Panc1 (cell line): ENCODE results near the gene VTI1A. TPM values are rescaled to one million over a fixed set of nuclear protein-coding genes. Genes with fewer than 3 reads are reported as not detected.

Experiments used
- ATAC-seq: fragments of 200-7000 bp; cut with Tn5 transposase; 2 replicates; pipeline ENCODE4 v1.9.1; 2020; ENCODE audit warnings: mild to moderate bottlenecking, moderate library complexity
- BruUV-seq: library from RNA; stranded (reverse); fragments of 400-500 nt; replicated peaks from 2 replicates; lab custom pipeline; 2021; lab: Mats Ljungman, UMichigan
- CTCF ChIA-PET: fragments of 300-600 bp; sonication (Branson Sonifier 250); formaldehyde crosslinking; loops from one replicate; lab custom pipeline; 2022; ENCODE audit warnings: antibody characterized with exemption; lab: Charles Lee
- POLR2A ChIA-PET: fragments of 300-600 bp; sonication (Branson Sonifier 250); formaldehyde crosslinking; loops from one replicate; lab custom pipeline; 2022; ENCODE audit warnings: antibody characterized with exemption; lab: Charles Lee
- DNase-seq: peaks from one replicate; pipeline ENCODE4 v3.0.0-alpha.2; 2010; ENCODE audit warnings: low read depth, low spot score
- H3K27ac ChIP-seq: 2 replicates; pipeline ENCODE4 v1.5.1; 2011; ENCODE audit warnings: mild to moderate bottlenecking, low read length, inconsistent platforms
- H3K27me3 ChIP-seq: fragments of 200-500 bp; sonication (Bioruptor generic); 2 replicates; pipeline ENCODE4 v1.6.0; 2014; ENCODE audit warnings: low read length, inconsistent platforms; ENCODE audit not compliant: control insufficient read depth, insufficient read depth
- H3K36me3 ChIP-seq: fragments of 200-500 bp; sonication (Bioruptor generic); 2 replicates; pipeline ENCODE4 v1.5.1; 2014; ENCODE audit warnings: inconsistent platforms, mild to moderate bottlenecking, low read length, moderate library complexity; ENCODE audit not compliant: control insufficient read depth, insufficient read depth
- H3K4me1 ChIP-seq: 2 replicates; pipeline ENCODE4 v1.5.1; 2011; ENCODE audit warnings: inconsistent platforms, mild to moderate bottlenecking, low read length, moderate library complexity; ENCODE audit not compliant: control insufficient read depth, insufficient read depth
- H3K4me3 ChIP-seq, 2 experiments: 2 replicates each; pipeline ENCODE4 v1.5.1; 2011 to 2012; ENCODE audit warnings: low read depth in 2 of 2, low read length in 2 of 2, mild to moderate bottlenecking in 2 of 2, inconsistent platforms in 1 of 2, moderate library complexity in 1 of 2
- H3K9me3 ChIP-seq: fragments of 200-500 bp; sonication (Bioruptor generic); 2 replicates; pipeline ENCODE4 v1.5.1; 2014; ENCODE audit warnings: low read depth, mild to moderate bottlenecking, inconsistent platforms, low read length, moderate library complexity; ENCODE audit not compliant: control insufficient read depth, insufficient read depth
- POLR2AphosphoS5 ChIP-seq: IDR thresholded peaks from 2 replicates; pipeline ENCODE4 v1.6.1; 2012; ENCODE audit warnings: mild to moderate bottlenecking, low read depth, low read length, moderate library complexity
- SIN3A ChIP-seq: IDR thresholded peaks from 2 replicates; pipeline ENCODE4 v1.6.1; 2012; ENCODE audit warnings: low read depth, mild to moderate bottlenecking, low read length, moderate library complexity, borderline replicate concordance; ENCODE audit not compliant: insufficient read depth
- TCF7L2 ChIP-seq: IDR thresholded peaks from 2 replicates; pipeline ENCODE4 v1.6.1; 2011; ENCODE audit warnings: mild to moderate bottlenecking, low read depth, low read length, inconsistent platforms
- in situ Hi-C: cut with HindIII; loops from 2 replicates; pipeline ENCODE4 v1.10.0; 2016; ENCODE audit warnings: low sequenced_read_pairs, low pct_unique_long_range_greater_than_20kb
- intact Hi-C: fragments of 100-400 bp; cut with micrococcal nuclease; formaldehyde crosslinking; loops from one replicate; pipeline ENCODE4 v1.10.0; 2022; ENCODE audit not compliant: unreplicated experiment
- total RNA-seq: library from RNA; stranded (reverse); gene quantifications from one replicate; pipeline ENCODE4 v1.2.1, GENCODE V29; 2021; ENCODE audit not compliant: unreplicated experiment
- TF ChIP-seq, protein P1 (sequence below): fragments of 450-650 bp; IDR thresholded peaks from 2 replicates; pipeline ENCODE4 v1.5.1; 2017; ENCODE audit warnings: mild to moderate bottlenecking
- TF ChIP-seq, protein P2 (sequence below), 2 experiments: IDR thresholded peaks; 2 replicates each; pipeline ENCODE4 v1.6.1; 2011 to 2012; ENCODE audit warnings: low read depth in 2 of 2, control low read depth in 1 of 2, low read length in 1 of 2, mild to moderate bottlenecking in 1 of 2, moderate library complexity in 1 of 2; ENCODE audit not compliant: insufficient read depth in 1 of 2

The VTI1A gene
- total RNA-seq, 1 experiment from 2014 or later: 36.3 TPM

DNA sequence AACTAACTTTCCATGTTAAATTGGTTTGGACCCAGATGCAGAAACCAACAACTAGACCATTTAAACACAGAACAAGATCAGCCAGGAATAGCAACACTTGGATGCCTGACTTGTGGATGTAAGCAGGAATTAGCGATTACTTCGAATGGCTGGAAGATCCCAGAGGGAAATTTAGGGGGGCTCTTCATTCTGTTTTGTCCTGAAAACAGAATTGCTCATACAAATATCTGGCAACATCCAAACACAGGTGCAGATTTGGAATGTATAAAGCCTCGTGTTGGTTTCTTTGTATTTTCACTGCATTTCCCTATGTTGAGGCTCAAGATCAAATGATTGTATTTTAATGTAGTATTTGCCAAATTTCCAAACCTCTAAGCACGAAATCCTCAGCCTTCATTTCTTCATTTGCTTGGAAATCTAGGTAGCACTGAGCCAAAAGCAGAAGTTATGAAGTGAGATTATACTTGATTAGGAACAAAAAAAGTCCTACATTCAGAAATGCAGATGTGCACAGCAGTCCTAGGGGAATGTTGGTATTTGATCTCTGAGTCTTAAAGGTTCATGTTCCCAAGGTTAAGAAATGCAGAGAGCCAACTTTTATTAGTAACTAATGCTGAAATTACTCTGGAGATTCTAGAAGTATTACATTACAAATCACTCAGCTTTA, 254.3 kb downstream of the VTI1A start:
- TF ChIP-seq POLR2AphosphoS5 (no peak), TCF7L2 (no peak), SIN3A (no peak)
- TF ChIP-seq, protein P1, sequence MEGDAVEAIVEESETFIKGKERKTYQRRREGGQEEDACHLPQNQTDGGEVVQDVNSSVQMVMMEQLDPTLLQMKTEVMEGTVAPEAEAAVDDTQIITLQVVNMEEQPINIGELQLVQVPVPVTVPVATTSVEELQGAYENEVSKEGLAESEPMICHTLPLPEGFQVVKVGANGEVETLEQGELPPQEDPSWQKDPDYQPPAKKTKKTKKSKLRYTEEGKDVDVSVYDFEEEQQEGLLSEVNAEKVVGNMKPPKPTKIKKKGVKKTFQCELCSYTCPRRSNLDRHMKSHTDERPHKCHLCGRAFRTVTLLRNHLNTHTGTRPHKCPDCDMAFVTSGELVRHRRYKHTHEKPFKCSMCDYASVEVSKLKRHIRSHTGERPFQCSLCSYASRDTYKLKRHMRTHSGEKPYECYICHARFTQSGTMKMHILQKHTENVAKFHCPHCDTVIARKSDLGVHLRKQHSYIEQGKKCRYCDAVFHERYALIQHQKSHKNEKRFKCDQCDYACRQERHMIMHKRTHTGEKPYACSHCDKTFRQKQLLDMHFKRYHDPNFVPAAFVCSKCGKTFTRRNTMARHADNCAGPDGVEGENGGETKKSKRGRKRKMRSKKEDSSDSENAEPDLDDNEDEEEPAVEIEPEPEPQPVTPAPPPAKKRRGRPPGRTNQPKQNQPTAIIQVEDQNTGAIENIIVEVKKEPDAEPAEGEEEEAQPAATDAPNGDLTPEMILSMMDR: no peak
- TF ChIP-seq, protein P2, sequence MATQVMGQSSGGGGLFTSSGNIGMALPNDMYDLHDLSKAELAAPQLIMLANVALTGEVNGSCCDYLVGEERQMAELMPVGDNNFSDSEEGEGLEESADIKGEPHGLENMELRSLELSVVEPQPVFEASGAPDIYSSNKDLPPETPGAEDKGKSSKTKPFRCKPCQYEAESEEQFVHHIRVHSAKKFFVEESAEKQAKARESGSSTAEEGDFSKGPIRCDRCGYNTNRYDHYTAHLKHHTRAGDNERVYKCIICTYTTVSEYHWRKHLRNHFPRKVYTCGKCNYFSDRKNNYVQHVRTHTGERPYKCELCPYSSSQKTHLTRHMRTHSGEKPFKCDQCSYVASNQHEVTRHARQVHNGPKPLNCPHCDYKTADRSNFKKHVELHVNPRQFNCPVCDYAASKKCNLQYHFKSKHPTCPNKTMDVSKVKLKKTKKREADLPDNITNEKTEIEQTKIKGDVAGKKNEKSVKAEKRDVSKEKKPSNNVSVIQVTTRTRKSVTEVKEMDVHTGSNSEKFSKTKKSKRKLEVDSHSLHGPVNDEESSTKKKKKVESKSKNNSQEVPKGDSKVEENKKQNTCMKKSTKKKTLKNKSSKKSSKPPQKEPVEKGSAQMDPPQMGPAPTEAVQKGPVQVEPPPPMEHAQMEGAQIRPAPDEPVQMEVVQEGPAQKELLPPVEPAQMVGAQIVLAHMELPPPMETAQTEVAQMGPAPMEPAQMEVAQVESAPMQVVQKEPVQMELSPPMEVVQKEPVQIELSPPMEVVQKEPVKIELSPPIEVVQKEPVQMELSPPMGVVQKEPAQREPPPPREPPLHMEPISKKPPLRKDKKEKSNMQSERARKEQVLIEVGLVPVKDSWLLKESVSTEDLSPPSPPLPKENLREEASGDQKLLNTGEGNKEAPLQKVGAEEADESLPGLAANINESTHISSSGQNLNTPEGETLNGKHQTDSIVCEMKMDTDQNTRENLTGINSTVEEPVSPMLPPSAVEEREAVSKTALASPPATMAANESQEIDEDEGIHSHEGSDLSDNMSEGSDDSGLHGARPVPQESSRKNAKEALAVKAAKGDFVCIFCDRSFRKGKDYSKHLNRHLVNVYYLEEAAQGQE (IDR thresholded peaks at IDR 0.05; ENCODE audit: insufficient read depth in 1 of 2, low read depth in 2 of 2, low read length in 1 of 2): no peak
- Histone ChIP-seq H3K27ac (no peak overlapping the region), H3K36me3 (no peaks in the 10 kb centered on the region), H3K4me3 (no peak overlapping the region), H3K27me3 (no peaks in the 10 kb centered on the region), H3K9me3 (no peaks in the 10 kb centered on the region), H3K4me1 (no peaks in the 10 kb centered on the region)
- DNase-seq (no peak), ATAC-seq (no peak)
- TSS peak; percentile 17 for BruUV-seq
- intact Hi-C loops: no loop called here
- ChIA-PET POLR2A (no interaction called here), CTCF (no interaction called here)
- in situ Hi-C loops: no loop called here

DNA sequence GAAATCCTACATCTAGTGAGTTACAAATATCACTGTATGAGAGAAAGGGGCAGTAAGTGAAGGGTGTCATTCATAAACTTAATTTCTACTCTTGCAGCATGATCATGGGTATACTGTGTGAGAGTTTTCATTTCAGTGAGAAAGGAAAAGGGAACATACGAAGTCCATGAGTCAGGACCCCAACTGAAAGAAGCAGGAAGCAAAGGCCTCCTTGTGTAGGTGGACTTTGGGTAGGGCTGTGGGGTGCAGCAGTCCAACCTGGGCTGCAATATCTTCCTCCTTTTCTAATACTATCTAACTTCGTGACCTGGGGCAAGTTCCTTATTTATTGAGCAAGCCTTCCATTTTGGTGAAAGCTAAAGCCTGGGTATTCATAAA, 254.9 kb downstream of the VTI1A start:
- ATAC-seq (no peak), DNase-seq (no peak)
- Histone ChIP-seq H3K4me3 (no peak overlapping the region), H3K36me3 (no peaks in the 10 kb centered on the region), H3K27me3 (no peaks in the 10 kb centered on the region), H3K9me3 (no peaks in the 10 kb centered on the region), H3K4me1 (no peaks in the 10 kb centered on the region), H3K27ac (no peak overlapping the region)
- ChIA-PET CTCF (no interaction called here), POLR2A (no interaction called here)
- TF ChIP-seq POLR2AphosphoS5: no peak
- no peak for TF ChIP-seq TCF7L2
- TF ChIP-seq SIN3A: no peak
- TF ChIP-seq, protein P2 (IDR thresholded peaks at IDR 0.05; ENCODE audit: insufficient read depth in 1 of 2, low read depth in 2 of 2, low read length in 1 of 2): no peak
- TF ChIP-seq, protein P1: no peak
- no TSS peak for BruUV-seq
- intact Hi-C loops: no loop called here
- in situ Hi-C loops: no loop called here
